Hepatocyte (in vitro differentiated cells): Measurements from ENCODE around the gene NECAB3. TPM values are rescaled to one million over a fixed set of nuclear protein-coding genes. Genes with fewer than 3 reads are reported as not detected.

Experiments
- DNase-seq: peaks from one replicate; pipeline ENCODE4 v3.0.0-alpha.2; 2016; ENCODE audit warnings: low spot score
- H2AFZ ChIP-seq: fragments of 200-600 bp; sonication (generic); 2 replicates; pipeline ENCODE4 v1.6.0; 2016; ENCODE audit warnings: antibody characterized with exemption, mild to moderate bottlenecking
- H3K27ac ChIP-seq: fragments of 200-600 bp; sonication (generic); 2 replicates; pipeline ENCODE4 v1.5.1; 2016; ENCODE audit warnings: mild to moderate bottlenecking
- H3K27me3 ChIP-seq: fragments of 200-600 bp; sonication (generic); 2 replicates; pipeline ENCODE4 v1.6.1; 2016
- H3K36me3 ChIP-seq: fragments of 200-600 bp; sonication (generic); replicated peaks from 2 replicates; pipeline ENCODE4 v1.5.1; 2016; ENCODE audit warnings: low read depth; ENCODE audit not compliant: insufficient read depth
- H3K4me1 ChIP-seq: fragments of 200-600 bp; sonication (generic); 2 replicates; pipeline ENCODE4 v1.5.1; 2016; ENCODE audit warnings: mild to moderate bottlenecking, moderate library complexity; ENCODE audit not compliant: insufficient read depth
- H3K4me2 ChIP-seq: fragments of 200-600 bp; sonication (generic); 2 replicates; pipeline ENCODE4 v1.6.0; 2016
- H3K4me3 ChIP-seq: fragments of 200-600 bp; sonication (generic); 2 replicates; pipeline ENCODE4 v1.5.1; 2016; ENCODE audit warnings: mild to moderate bottlenecking
- H3K79me2 ChIP-seq: fragments of 200-600 bp; sonication (generic); 2 replicates; pipeline ENCODE4 v1.6.0; 2017; ENCODE audit warnings: mild to moderate bottlenecking
- H3K9me2 ChIP-seq: fragments of 200-600 bp; sonication (generic); replicated peaks from 2 replicates; pipeline ENCODE4 v1.6.0; 2017; ENCODE audit warnings: mild to moderate bottlenecking; ENCODE audit not compliant: insufficient read depth
- H3K9me3 ChIP-seq: fragments of 200-600 bp; sonication (generic); 2 replicates; pipeline ENCODE4 v1.5.1; 2016; ENCODE audit warnings: low read depth, mild to moderate bottlenecking
- H4K20me1 ChIP-seq: fragments of 200-600 bp; sonication (generic); 2 replicates; pipeline ENCODE4 v1.6.0; 2016; ENCODE audit warnings: mild to moderate bottlenecking; ENCODE audit not compliant: insufficient read depth, poor library complexity, severe bottlenecking
- EZH2 ChIP-seq: fragments of 200-600 bp; sonication (generic); IDR thresholded peaks from 2 replicates; pipeline ENCODE4 v1.6.1; 2016; ENCODE audit warnings: antibody characterized with exemption, mild to moderate bottlenecking, borderline replicate concordance
- EZH2phosphoT487 ChIP-seq: fragments of 200-600 bp; sonication (generic); IDR thresholded peaks from one replicate; pipeline ENCODE4 v1.6.1; 2018; ENCODE audit warnings: antibody characterized with exemption, mild to moderate bottlenecking, low read depth, moderate library complexity; ENCODE audit not compliant: unreplicated experiment, severe bottlenecking
- WGBS: methylation state at CpG from one replicate; pipeline ENCODE4 v1.1.6; 2016; ENCODE audit warnings: low lambda C conversion rate; ENCODE audit errors: missing lambda C conversion rate; 5-methylcytosine and 5-hydroxymethylcytosine counted together
- polyA plus RNA-seq: library from polyadenylated mRNA; unstranded; fragments of >200 nt; fragmentation: Nextera tagmentation; extraction: Ambion mirVana; gene quantifications from 2 replicates; pipeline ENCODE4 v1.2.1, GENCODE V29; 2016
- total RNA-seq: library from RNA; depleted of rRNA; stranded (reverse); fragments of >200 nt; gene quantifications from 2 replicates; pipeline ENCODE4 v1.2.3, GENCODE V29; 2014
- TF ChIP-seq, protein P1 (sequence below): fragments of 200-600 bp; sonication (generic); IDR thresholded peaks from 2 replicates; pipeline ENCODE4 v1.5.1; 2016; ENCODE audit warnings: antibody characterized with exemption, mild to moderate bottlenecking; ENCODE audit not compliant: poor library complexity

NECAB3 gene
- total and polyA plus RNA-seq, 2 experiments from 2014 or later, result 50.6 to 55.4 TPM

GRCh38 chr20:33689493-33689892 lies 15.3 kb upstream of the NECAB3 start:
- Histone ChIP-seq H3K4me1 (peaks cover 11% of the 10 kb centered on the region), H4K20me1 (no peaks in the 10 kb centered on the region), H3K4me3 (no peak overlapping the region), H3K79me2 (peaks cover 6% of the 10 kb centered on the region), H2AFZ (no peak overlapping the region), H3K4me2 (no peak overlapping the region), H3K36me3 (no peaks in the 10 kb centered on the region), H3K27ac (peak overlapping the region; percentile 16), H3K27me3 (no peaks in the 10 kb centered on the region), H3K9me2 (no peaks in the 10 kb centered on the region), H3K9me3 (no peaks in the 10 kb centered on the region)
- TF ChIP-seq, protein P1, sequence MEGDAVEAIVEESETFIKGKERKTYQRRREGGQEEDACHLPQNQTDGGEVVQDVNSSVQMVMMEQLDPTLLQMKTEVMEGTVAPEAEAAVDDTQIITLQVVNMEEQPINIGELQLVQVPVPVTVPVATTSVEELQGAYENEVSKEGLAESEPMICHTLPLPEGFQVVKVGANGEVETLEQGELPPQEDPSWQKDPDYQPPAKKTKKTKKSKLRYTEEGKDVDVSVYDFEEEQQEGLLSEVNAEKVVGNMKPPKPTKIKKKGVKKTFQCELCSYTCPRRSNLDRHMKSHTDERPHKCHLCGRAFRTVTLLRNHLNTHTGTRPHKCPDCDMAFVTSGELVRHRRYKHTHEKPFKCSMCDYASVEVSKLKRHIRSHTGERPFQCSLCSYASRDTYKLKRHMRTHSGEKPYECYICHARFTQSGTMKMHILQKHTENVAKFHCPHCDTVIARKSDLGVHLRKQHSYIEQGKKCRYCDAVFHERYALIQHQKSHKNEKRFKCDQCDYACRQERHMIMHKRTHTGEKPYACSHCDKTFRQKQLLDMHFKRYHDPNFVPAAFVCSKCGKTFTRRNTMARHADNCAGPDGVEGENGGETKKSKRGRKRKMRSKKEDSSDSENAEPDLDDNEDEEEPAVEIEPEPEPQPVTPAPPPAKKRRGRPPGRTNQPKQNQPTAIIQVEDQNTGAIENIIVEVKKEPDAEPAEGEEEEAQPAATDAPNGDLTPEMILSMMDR, result no peak
- no peak for DNase-seq
- WGBS, result 90% methylated on average over 1 of the region's 1 CpG

DNA sequence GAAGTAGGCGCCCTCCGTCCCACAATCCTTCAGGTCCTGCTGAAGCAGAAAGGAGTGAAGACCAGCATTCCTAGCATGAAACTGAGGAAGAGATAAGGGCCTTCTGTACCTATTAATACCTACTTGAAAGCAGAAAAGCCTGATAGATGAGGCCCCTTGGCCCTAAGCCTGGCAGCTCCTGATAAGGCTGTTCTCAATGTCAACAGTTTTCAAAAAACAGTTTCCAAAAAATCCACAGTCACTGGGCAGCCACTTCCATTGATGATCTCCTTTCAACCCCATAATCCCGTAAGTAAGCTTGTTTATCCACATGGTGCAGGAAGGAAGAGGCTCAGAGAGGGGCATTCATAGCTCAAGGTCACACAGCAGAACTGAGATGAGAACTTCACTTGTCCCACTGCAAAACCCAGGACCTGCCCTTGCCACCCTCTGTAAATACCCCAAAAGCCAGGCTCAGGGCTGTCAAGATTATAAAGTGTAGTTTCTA lies 14.8 kb upstream of the NECAB3 start:
- Histone ChIP-seq H3K4me3 (no peak overlapping the region), H3K4me1 (peaks cover 11% of the 10 kb centered on the region), H3K36me3 (no peaks in the 10 kb centered on the region), H4K20me1 (no peaks in the 10 kb centered on the region), H2AFZ (no peak overlapping the region), H3K9me2 (no peaks in the 10 kb centered on the region), H3K27ac (peak overlapping the region; percentile 16), H3K4me2 (no peak overlapping the region), H3K79me2 (peaks cover 11% of the 10 kb centered on the region), H3K27me3 (no peaks in the 10 kb centered on the region), H3K9me3 (no peaks in the 10 kb centered on the region)
- TF ChIP-seq EZH2phosphoT487, result no peak
- no peak for TF ChIP-seq EZH2
- TF ChIP-seq, protein P1, result no peak
- WGBS, result 57% methylated on average over 3 of the region's 3 CpGs
- no peak for DNase-seq

GRCh38 chr20:33687993-33688937 lies 14.0 kb upstream of the NECAB3 start:
- H3K4me1 ChIP-seq, result peaks cover 11% of the 10 kb centered on the region
- no peaks in the 10 kb centered on the region for H3K27me3 ChIP-seq
- H3K4me2 ChIP-seq, result no peak overlapping the region
- H3K79me2 ChIP-seq, result peaks cover 18% of the 10 kb centered on the region
- no peak overlapping the region for H3K4me3 ChIP-seq
- peak; percentile 60 for DNase-seq
- no peaks in the 10 kb centered on the region for H3K9me3 ChIP-seq
- no peaks in the 10 kb centered on the region for H4K20me1 ChIP-seq
- TF ChIP-seq EZH2 (no peak), EZH2phosphoT487 (no peak)
- TF ChIP-seq, protein P1, result no peak
- no peak overlapping the region for H2AFZ ChIP-seq
- H3K36me3 ChIP-seq, result no peaks in the 10 kb centered on the region
- H3K27ac ChIP-seq, result peak overlapping the region; percentile 16
- H3K9me2 ChIP-seq, result no peaks in the 10 kb centered on the region
- 81% methylated on average over 3 of the region's 3 CpGs for WGBS
